AG04450 (cell line): ENCODE results near the gene WNT8A. TPM values are rescaled to one million over a fixed set of nuclear protein-coding genes. Genes with fewer than 3 reads are reported as not detected.

Source experiments
- CTCF ChIA-PET: fragments of 300-600, 350-600 bp; formaldehyde crosslinking; extraction: SDS; loops from one replicate; lab custom pipeline; 2022; ENCODE audit warnings: antibody characterized with exemption, inconsistent platforms; lab: Charles Lee
- POLR2A ChIA-PET: fragments of 350-600 bp; formaldehyde crosslinking; extraction: SDS; loops from one replicate; lab custom pipeline; 2021; ENCODE audit warnings: antibody characterized with exemption, inconsistent platforms; lab: Yijun Ruan, JAX
- DNase-seq: peaks from one replicate; pipeline ENCODE4 v3.0.0-alpha.2; 2011; ENCODE audit warnings: low read depth, low spot score
- H3K27ac ChIP-seq: one replicate; pipeline ENCODE4 v1.5.1; 2012; ENCODE audit warnings: low read depth, low read length, control low read depth
- H3K27me3 ChIP-seq: one replicate; pipeline ENCODE4 v1.6.0; 2012; ENCODE audit warnings: low read length; ENCODE audit not compliant: control insufficient read depth, insufficient read depth
- H3K4me3 ChIP-seq: 2 replicates; pipeline ENCODE4 v1.5.1; 2011; ENCODE audit warnings: mild to moderate bottlenecking, low read depth, low read length, control low read depth
- H3K9me3 ChIP-seq: 2 replicates; pipeline ENCODE4 v1.5.1; 2012; ENCODE audit warnings: low read length; ENCODE audit not compliant: control insufficient read depth, insufficient read depth
- polyA plus RNA-seq: library from polyadenylated mRNA; depleted of rRNA; stranded (reverse); fragments of >200 nt; gene quantifications from 2 replicates; pipeline ENCODE4 v1.2.3, GENCODE V29; 2011
- TF ChIP-seq, protein P1 (sequence below): IDR thresholded peaks from 2 replicates; pipeline ENCODE4 v1.5.1; 2011; ENCODE audit warnings: low read depth, low read length, control low read depth, inconsistent platforms

Gene WNT8A
- polyA plus RNA-seq, 1 experiment, result not detected

DNA sequence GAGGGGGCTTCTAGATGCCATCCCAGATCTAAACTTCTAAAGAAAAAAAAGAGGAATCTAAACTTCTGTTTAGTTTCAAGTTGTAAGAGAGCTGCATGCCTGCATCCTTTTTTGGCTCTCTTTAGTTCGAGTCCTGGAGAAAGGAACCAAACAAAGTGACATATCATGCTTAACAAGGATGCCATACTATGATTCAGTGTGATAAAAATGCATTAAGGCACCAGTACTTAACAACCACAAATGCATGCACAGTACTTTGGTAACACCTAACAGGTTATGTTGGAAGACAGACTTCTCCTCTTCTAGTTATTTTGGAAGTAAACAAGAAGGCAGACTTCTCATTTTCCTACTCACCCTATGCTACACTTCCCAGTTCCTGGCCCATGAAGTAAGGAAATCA is 28.1 kb downstream of the WNT8A start:
- Histone ChIP-seq H3K4me3 (no peak overlapping the region), H3K27me3 (peaks cover 12% of the 10 kb centered on the region), H3K9me3 (no peaks in the 10 kb centered on the region), H3K27ac (no peak overlapping the region)
- ChIA-PET CTCF (interaction anchor here (1.2 to 7.5 kb wide), 2 partner anchors 22 to 35 kb away, joined by 4 to 38 read pairs; no protein-coding TSS in a partner anchor), POLR2A (interaction anchor here (1.0 kb wide), 1 partner anchor 79 kb away, joined by 3 read pairs; the partner anchor contains the start of gene FAM13B)
- TF ChIP-seq, protein P1, sequence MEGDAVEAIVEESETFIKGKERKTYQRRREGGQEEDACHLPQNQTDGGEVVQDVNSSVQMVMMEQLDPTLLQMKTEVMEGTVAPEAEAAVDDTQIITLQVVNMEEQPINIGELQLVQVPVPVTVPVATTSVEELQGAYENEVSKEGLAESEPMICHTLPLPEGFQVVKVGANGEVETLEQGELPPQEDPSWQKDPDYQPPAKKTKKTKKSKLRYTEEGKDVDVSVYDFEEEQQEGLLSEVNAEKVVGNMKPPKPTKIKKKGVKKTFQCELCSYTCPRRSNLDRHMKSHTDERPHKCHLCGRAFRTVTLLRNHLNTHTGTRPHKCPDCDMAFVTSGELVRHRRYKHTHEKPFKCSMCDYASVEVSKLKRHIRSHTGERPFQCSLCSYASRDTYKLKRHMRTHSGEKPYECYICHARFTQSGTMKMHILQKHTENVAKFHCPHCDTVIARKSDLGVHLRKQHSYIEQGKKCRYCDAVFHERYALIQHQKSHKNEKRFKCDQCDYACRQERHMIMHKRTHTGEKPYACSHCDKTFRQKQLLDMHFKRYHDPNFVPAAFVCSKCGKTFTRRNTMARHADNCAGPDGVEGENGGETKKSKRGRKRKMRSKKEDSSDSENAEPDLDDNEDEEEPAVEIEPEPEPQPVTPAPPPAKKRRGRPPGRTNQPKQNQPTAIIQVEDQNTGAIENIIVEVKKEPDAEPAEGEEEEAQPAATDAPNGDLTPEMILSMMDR, result no peak
- no peak for DNase-seq

DNA sequence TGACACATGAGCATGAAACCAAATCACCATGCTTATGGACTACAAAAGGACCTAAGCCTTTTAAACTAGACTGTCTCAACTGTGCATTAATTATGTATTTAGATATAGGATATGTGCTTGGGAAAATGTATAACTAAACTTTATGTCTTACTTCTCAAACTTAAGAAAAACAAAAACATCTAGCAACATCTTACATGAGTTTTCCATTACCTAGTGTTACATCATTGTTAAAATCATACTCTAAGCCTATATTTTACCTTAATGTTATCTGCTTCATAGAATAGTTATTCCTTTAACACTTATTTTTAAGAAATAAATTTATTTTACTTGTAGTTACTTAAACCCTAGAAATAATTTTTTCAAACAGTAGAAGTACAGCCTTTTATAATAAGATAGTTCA is 31.4 kb downstream of the WNT8A start:
- TF ChIP-seq, protein P1, result no peak
- Histone ChIP-seq H3K4me3 (no peak overlapping the region), H3K27me3 (peaks cover 10% of the 10 kb centered on the region), H3K9me3 (no peaks in the 10 kb centered on the region), H3K27ac (no peak overlapping the region)
- no peak for DNase-seq
- ChIA-PET POLR2A (no interaction called here), CTCF (interaction anchor here (0.5 to 0.7 kb wide), 2 partner anchors 8 to 48 kb away, joined by 4 to 5 read pairs; no protein-coding TSS in a partner anchor)

- no peak overlapping the region for H3K4me3 ChIP-seq
- no peaks in the 10 kb centered on the region for H3K27me3 ChIP-seq
- no peak for DNase-seq
- no peak overlapping the region for H3K27ac ChIP-seq
- TF ChIP-seq, protein P1, result no peak
- no peaks in the 10 kb centered on the region for H3K9me3 ChIP-seq
- ChIA-PET POLR2A (no interaction called here), CTCF (interaction anchor here (2.1 to 7.8 kb wide), 3 partner anchors 51 to 349 kb away, joined by 7 to 158 read pairs (median 19); no protein-coding TSS in a partner anchor)
Observed at GRCh38 chr5:138128334-138128733, 44.5 kb downstream of the WNT8A start.

DNA sequence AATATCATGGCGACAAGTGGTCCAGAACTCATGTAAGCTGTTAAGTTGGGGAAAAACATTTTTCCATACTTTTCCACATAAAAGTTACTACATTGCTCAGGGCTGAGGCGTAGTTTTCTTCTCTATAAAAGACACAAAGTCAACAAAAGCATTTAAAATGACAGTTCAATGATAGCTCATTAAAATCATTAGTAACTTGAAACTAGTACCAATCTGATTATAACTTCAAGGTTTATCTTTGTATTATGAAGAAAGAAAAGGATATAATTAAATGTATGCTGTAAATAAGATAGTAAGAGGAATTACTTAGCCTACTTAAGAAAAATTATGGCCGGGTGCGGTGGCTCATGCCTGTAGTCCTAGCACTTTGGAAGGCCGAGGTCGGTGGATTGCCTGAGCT is 45.5 kb downstream of the WNT8A start:
- Histone ChIP-seq H3K27ac (no peak overlapping the region), H3K4me3 (no peak overlapping the region), H3K9me3 (no peaks in the 10 kb centered on the region), H3K27me3 (no peaks in the 10 kb centered on the region)
- TF ChIP-seq, protein P1, result no peak
- ChIA-PET CTCF (interaction anchor here (1.2 to 7.8 kb wide), 4 partner anchors 52 to 350 kb away, joined by 3 to 158 read pairs (median 13); no protein-coding TSS in a partner anchor), POLR2A (no interaction called here)
- DNase-seq, result no peak

GRCh38 chr5:138132543-138132942 is 48.7 kb downstream of the WNT8A start:
- H3K4me3 ChIP-seq, result no peak overlapping the region
- CTCF ChIA-PET, result interaction anchor here (0.6 to 7.8 kb wide), 11 partner anchors 9 to 503 kb away, joined by 3 to 158 read pairs (median 6); no protein-coding TSS in a partner anchor

More at GRCh38 chr5:138132543-138132942, 48.7 kb downstream of the WNT8A start:
- no peaks in the 10 kb centered on the region for H3K9me3 ChIP-seq
- TF ChIP-seq, protein P1, result no peak
- no peaks in the 10 kb centered on the region for H3K27me3 ChIP-seq
- H3K27ac ChIP-seq, result no peak overlapping the region
- DNase-seq, result no peak
- POLR2A ChIA-PET, result no interaction called here
